CD4-positive, alpha-beta T cell treated with Interleukin-1 beta for 1 hour (primary cell): ENCODE measurements around the gene ZNF681.
"Not testable (repeated sequence)": the region's sequence is repeated elsewhere in the genome, so short reads cannot be mapped to it uniquely, and the experiment has no call there.

Experiments
- DNase-seq, 2 donors: peaks; one replicate each; pipeline ENCODE4 v3.0.0-alpha.2; 2020 to 2022

Gene ZNF681

DNA sequence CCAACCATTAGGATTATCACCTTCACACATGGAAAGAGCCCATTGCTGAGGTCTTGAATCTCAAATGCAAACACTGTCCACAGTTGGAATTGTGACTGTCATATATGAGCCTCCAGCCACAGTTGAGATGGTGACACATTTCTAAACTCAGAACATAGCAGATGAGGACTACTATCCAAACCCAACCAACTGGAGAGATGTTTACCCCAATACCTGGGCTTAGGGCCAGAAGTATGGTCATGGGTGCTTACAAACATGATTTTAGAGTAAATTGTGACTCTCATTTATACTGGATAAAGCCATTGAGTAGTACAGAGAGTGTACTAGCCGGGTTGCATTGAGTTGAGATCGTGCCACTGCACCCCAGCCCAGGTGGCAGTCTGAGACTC is 14.0 kb upstream of the ZNF681 start:
- DNase-seq: no peak

- no peak for DNase-seq
Observed at GRCh38 chr19:23771761-23772674, 13.3 kb upstream of the ZNF681 start.

GRCh38 chr19:23771316-23771715 is 12.6 kb upstream of the ZNF681 start:
- DNase-seq: no peak

GRCh38 chr19:23770672-23771250 is 12.1 kb upstream of the ZNF681 start:
- DNase-seq: no peak

DNA sequence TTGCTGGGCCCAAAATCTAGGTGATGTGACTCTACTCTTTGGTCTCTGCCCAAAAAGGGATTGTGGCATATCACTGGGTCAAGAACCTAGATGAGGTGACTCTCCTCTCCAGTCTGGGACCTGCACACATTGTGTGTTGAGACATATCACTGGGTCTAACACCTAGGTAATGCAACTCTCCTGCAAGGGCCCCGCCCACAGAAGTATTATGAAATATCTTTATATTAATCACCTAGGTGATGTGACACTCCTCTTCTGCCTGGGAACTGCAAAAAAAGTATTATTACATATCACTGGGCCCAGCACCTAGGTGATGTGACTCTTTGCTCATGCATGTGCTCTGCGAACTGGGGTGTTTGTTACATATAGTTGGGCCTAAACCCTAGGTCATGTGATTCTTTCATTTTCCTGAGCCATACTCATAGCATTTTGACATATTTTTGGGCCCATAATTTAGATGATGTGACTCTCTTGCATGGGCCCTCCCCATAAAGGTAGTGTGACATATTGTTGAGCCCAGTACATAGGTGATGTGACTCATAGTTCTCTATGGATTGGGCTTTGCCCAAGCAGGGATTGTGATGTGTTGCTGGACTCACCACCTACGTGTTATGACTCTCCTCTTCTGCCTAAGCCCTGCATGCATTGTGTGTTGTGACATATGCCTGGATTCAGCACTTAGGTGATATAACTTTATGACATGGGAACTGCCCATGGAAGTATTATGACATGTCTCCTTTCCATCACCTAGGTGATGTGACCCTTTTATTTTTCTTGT is 11.2 kb upstream of the ZNF681 start:
- DNase-seq: no peak

DNA sequence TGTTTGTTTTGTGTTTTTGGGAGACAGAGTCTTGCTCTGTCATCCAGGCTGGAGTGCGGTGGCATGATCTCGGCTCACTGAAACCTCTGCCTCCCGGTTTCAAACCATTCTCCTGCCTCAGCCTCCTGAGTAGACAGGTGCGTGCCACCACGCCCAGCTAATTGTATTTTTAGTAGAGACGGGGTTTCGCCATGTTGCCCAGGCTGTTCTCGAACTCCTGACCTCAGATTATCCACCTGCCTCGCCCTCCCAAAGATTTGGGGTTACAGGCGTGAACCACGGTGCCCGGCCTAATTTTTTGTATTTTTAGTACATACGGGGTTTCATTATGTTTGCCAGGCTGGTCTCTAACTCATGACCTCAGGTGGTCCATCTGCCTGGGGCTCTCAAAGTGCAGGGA is 8.3 kb upstream of the ZNF681 start:
- no peak for DNase-seq

DNA sequence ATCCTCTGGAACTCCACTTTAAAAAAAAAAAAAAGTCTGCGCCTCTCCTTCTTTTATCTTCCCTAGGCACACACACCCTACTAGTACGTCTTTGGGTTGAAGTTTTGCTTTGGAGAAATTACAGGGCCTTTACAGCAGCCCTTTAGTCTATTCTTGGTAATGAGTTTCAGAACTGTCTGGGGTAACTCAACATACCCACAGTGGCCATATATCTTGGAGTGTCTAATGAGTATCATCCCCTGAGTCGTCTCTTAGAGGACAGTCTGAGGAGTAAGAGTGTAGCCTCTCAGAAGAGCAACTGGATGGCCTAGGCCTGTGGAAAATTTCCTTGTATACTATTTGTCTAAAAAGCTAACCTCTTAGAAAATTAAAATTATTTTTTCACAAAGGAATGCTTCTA is 6.1 kb upstream of the ZNF681 start:
- DNase-seq: no peak

- peak; percentile 84 to 87 for DNase-seq
Observed at GRCh38 chr19:23762884-23763711, 4.4 kb upstream of the ZNF681 start.

DNA sequence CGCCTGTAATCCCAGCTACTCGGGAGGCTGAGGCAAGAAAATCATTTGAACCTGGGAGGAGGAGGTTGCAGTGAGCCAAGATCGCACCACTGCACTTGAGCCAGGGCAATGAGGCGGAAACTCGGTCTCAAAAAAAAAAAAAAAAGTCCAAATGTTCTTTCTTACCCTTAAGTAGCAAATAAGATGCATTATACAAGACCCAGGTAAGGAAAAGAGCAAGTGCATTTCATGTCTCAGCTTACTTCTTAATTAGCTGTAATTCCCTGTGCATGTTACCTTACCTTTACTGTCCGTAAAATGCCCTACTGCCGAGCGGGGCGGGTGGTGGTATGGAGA is 3.8 kb upstream of the ZNF681 start:
- no peak for DNase-seq

GRCh38 chr19:23760326-23760725 is 1.6 kb upstream of the ZNF681 start:
- DNase-seq: peak in 1 of 2 donors; percentile 2

- not testable (repeated sequence) for DNase-seq
Observed at GRCh38 chr19:23743633-23744232, 15.0 kb downstream of the ZNF681 start.

- DNase-seq: not testable (repeated sequence)
Observed at GRCh38 chr19:23730729-23731465, 27.8 kb downstream of the ZNF681 start.

GRCh38 chr19:23724161-23724560 is 34.5 kb downstream of the ZNF681 start:
- not testable (repeated sequence) for DNase-seq

DNA sequence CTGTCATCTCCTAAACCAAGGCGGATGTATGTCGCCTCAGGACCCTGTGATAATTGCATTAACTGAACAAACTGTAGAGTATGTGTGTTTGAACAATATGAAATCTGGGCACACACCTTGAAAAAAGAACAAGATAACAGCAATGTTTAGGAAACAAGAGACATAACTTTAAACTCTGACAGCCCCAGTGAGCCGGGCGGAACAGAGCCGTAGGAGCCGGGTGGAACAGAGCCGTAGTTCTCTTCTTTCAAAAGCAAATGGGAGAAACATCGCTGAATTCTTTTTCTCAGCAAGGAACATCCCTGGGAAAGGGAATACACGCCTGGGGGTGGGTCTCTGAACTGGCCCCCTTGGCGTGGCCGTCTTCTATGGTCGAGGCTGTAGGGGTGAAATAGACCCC is 39.9 kb downstream of the ZNF681 start:
- DNase-seq: no peak

GRCh38 chr19:23716792-23717191 is 41.9 kb downstream of the ZNF681 start:
- DNase-seq: no peak

DNA sequence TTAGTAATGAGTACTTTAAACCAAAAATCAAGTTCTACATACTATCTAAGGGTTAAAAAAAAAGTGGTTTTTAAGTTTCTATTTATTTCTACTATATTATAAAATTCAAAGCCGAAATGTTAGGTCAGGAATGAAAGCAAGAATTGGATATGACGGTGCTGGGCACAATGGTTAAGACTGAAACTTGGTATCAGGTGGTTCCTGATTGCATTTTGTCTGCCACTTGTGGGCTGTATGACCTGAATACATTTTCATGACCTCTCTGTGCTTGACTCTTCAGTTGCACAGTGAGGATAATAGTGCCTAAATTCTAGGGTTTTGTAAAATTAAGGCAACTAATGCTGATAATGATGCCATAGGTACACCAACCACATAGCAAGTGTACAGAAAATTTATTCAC is 49.3 kb downstream of the ZNF681 start:
- no peak for DNase-seq

GRCh38 chr19:23706657-23707056 is 52.0 kb downstream of the ZNF681 start:
- no peak for DNase-seq

DNA sequence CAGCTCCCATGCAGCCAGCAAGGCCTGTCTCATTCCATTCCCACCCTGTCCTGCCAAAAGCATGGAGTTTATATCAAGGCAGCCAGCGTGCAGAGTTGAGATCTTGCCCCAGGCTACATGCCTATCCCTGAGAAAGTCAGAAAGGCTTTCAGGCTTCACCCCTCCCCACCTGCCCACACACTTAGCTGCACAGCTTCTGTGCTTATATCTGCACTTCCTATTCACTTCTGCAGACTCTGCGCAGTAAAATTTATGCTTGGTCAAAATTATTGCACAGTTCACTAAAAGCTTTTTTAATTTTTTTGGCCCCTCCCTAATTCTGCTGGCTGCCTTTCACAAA is 59.2 kb downstream of the ZNF681 start:
- no peak for DNase-seq

- DNase-seq: no peak
Observed at GRCh38 chr19:23698711-23699520, 59.8 kb downstream of the ZNF681 start.

DNA sequence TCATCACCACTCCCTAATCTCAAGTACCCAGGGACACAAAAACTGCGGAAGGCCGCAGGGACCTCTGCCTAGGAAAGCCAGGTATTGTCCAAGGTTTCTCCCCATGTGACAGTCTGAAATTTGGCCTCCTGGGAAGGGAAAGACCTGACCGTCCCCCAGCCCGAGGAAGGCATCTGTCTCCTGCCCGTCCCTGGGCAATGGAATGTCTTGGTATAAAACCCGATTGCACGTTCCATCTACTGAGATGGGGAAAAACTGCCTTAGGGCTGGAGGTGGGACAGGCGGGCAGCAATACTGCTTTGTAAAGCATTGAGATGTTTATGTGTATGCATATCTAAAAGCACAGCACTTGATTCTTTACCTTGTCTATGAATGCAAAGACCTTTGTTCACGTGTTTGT is 65.8 kb downstream of the ZNF681 start:
- not testable (repeated sequence) for DNase-seq
